ENCODE data around the gene ZNF697. TPM values are rescaled to one million over a fixed set of nuclear protein-coding genes. Genes with fewer than 3 reads are reported as not detected.

The ZNF697 gene
- total RNA-seq, 1 experiment from 2014 or later: 18.0 TPM

- TF ChIP-seq, protein P1, sequence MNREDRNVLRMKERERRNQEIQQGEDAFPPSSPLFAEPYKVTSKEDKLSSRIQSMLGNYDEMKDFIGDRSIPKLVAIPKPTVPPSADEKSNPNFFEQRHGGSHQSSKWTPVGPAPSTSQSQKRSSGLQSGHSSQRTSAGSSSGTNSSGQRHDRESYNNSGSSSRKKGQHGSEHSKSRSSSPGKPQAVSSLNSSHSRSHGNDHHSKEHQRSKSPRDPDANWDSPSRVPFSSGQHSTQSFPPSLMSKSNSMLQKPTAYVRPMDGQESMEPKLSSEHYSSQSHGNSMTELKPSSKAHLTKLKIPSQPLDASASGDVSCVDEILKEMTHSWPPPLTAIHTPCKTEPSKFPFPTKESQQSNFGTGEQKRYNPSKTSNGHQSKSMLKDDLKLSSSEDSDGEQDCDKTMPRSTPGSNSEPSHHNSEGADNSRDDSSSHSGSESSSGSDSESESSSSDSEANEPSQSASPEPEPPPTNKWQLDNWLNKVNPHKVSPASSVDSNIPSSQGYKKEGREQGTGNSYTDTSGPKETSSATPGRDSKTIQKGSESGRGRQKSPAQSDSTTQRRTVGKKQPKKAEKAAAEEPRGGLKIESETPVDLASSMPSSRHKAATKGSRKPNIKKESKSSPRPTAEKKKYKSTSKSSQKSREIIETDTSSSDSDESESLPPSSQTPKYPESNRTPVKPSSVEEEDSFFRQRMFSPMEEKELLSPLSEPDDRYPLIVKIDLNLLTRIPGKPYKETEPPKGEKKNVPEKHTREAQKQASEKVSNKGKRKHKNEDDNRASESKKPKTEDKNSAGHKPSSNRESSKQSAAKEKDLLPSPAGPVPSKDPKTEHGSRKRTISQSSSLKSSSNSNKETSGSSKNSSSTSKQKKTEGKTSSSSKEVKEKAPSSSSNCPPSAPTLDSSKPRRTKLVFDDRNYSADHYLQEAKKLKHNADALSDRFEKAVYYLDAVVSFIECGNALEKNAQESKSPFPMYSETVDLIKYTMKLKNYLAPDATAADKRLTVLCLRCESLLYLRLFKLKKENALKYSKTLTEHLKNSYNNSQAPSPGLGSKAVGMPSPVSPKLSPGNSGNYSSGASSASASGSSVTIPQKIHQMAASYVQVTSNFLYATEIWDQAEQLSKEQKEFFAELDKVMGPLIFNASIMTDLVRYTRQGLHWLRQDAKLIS (CRISPR knock-in tag; IDR thresholded peaks at IDR 0.05; ENCODE audit: borderline replicate concordance): no peak
Measured at GRCh38 chr1:119623678-119624077, 24.4 kb downstream of the ZNF697 start (continued).

GRCh38 chr1:119623193-119623515 is 24.9 kb downstream of the ZNF697 start:
- Mint-ChIP-seq H3K4me3 (no peak overlapping the region), H3K36me3 (peaks cover 30% of the 10 kb centered on the region), H3K9me3 (no peaks in the 10 kb centered on the region), H3K27ac (no peak overlapping the region), H3K27me3 (ENCODE audit: low read depth) (no peaks in the 10 kb centered on the region), H3K4me1 (peaks cover 41% of the 10 kb centered on the region)
- ChIA-PET POLR2A (no interaction called here), CTCF (interaction anchor here (0.5 to 3.6 kb wide), 3 partner anchors 12 to 145 kb away, joined by 3 to 20 read pairs (median 19); partner anchors contain the start of gene ZNF697)
- no peak for TF ChIP-seq USF1 (CRISPR knock-in tag; IDR thresholded peaks at IDR 0.05)
- TF ChIP-seq OVOL2 (CRISPR knock-in tag; IDR thresholded peaks at IDR 0.05; ENCODE audit: borderline replicate concordance): no peak
- no peak for TF ChIP-seq ZNF416 (CRISPR knock-in tag; IDR thresholded peaks at IDR 0.05)
- TF ChIP-seq MAX (CRISPR knock-in tag; IDR thresholded peaks at IDR 0.05): no peak
- TF ChIP-seq, protein P2, sequence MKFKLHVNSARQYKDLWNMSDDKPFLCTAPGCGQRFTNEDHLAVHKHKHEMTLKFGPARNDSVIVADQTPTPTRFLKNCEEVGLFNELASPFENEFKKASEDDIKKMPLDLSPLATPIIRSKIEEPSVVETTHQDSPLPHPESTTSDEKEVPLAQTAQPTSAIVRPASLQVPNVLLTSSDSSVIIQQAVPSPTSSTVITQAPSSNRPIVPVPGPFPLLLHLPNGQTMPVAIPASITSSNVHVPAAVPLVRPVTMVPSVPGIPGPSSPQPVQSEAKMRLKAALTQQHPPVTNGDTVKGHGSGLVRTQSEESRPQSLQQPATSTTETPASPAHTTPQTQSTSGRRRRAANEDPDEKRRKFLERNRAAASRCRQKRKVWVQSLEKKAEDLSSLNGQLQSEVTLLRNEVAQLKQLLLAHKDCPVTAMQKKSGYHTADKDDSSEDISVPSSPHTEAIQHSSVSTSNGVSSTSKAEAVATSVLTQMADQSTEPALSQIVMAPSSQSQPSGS (CRISPR knock-in tag; IDR thresholded peaks at IDR 0.05; ENCODE audit: borderline replicate concordance, low read depth): no peak
- TF ChIP-seq, protein P3, sequence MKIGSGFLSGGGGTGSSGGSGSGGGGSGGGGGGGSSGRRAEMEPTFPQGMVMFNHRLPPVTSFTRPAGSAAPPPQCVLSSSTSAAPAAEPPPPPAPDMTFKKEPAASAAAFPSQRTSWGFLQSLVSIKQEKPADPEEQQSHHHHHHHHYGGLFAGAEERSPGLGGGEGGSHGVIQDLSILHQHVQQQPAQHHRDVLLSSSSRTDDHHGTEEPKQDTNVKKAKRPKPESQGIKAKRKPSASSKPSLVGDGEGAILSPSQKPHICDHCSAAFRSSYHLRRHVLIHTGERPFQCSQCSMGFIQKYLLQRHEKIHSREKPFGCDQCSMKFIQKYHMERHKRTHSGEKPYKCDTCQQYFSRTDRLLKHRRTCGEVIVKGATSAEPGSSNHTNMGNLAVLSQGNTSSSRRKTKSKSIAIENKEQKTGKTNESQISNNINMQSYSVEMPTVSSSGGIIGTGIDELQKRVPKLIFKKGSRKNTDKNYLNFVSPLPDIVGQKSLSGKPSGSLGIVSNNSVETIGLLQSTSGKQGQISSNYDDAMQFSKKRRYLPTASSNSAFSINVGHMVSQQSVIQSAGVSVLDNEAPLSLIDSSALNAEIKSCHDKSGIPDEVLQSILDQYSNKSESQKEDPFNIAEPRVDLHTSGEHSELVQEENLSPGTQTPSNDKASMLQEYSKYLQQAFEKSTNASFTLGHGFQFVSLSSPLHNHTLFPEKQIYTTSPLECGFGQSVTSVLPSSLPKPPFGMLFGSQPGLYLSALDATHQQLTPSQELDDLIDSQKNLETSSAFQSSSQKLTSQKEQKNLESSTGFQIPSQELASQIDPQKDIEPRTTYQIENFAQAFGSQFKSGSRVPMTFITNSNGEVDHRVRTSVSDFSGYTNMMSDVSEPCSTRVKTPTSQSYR (CRISPR knock-in tag; IDR thresholded peaks at IDR 0.05): no peak
- no peak for TF ChIP-seq CREB1 (CRISPR knock-in tag; IDR thresholded peaks at IDR 0.05)
- TF ChIP-seq NR3C1 (CRISPR knock-in tag; conservative IDR thresholded peaks at IDR 0.05; ENCODE audit: low read depth): no peak
- TF ChIP-seq ZBTB43 (CRISPR knock-in tag; IDR thresholded peaks at IDR 0.05): no peak
- TF ChIP-seq E2F1 (CRISPR knock-in tag; IDR thresholded peaks at IDR 0.05): no peak
- TF ChIP-seq, protein P4, sequence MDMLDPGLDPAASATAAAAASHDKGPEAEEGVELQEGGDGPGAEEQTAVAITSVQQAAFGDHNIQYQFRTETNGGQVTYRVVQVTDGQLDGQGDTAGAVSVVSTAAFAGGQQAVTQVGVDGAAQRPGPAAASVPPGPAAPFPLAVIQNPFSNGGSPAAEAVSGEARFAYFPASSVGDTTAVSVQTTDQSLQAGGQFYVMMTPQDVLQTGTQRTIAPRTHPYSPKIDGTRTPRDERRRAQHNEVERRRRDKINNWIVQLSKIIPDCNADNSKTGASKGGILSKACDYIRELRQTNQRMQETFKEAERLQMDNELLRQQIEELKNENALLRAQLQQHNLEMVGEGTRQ (CRISPR knock-in tag; IDR thresholded peaks at IDR 0.05): no peak
- TF ChIP-seq NFATC4 (CRISPR knock-in tag; IDR thresholded peaks at IDR 0.05): no peak
- TF ChIP-seq RORB (CRISPR knock-in tag; IDR thresholded peaks at IDR 0.05): no peak
- TF ChIP-seq TCF7 (CRISPR knock-in tag; IDR thresholded peaks at IDR 0.05; ENCODE audit: low read depth): no peak
- no peak; the same call in 1 of the 2 replicates for ATAC-seq
- DNase-seq (ENCODE audit: low spot score): no peak
